HUES64 (cell line): Measurements from ENCODE around the gene KRT3.

Experiments used
- H3K27ac ChIP-seq: 2 replicates; pipeline ENCODE4 v1.7.0; 2013; ENCODE audit warnings: low read depth, low read length, inconsistent platforms
- H3K27me3 ChIP-seq: 2 replicates; pipeline ENCODE4 v1.6.1; 2013; ENCODE audit warnings: mild to moderate bottlenecking, low read length; ENCODE audit not compliant: insufficient read depth
- H3K36me3 ChIP-seq: 2 replicates; pipeline ENCODE4 v1.6.1; 2013; ENCODE audit warnings: mild to moderate bottlenecking, low read length; ENCODE audit not compliant: insufficient read depth
- H3K4me1 ChIP-seq: 2 replicates; pipeline ENCODE4 v1.6.1; 2013; ENCODE audit warnings: mild to moderate bottlenecking, low read length, moderate library complexity; ENCODE audit not compliant: insufficient read depth
- H3K4me3 ChIP-seq: 2 replicates; pipeline ENCODE4 v1.5.1; 2013; ENCODE audit warnings: mild to moderate bottlenecking, low read length, moderate library complexity
- H3K9ac ChIP-seq: 2 replicates; pipeline ENCODE4 v1.6.1; 2013; ENCODE audit warnings: mild to moderate bottlenecking, low read depth, low read length
- H3K9me3 ChIP-seq: 2 replicates; pipeline ENCODE4 v1.6.1; 2013; ENCODE audit warnings: low read depth, low read length; ENCODE audit not compliant: insufficient read depth
- WGBS: fragments of 150-250, 120-280 bp; methylation state at CpG from one replicate; pipeline ENCODE4 v1.1.7; 2013; ENCODE audit warnings: missing lambda C conversion rate; 5-methylcytosine and 5-hydroxymethylcytosine counted together

Gene KRT3

DNA sequence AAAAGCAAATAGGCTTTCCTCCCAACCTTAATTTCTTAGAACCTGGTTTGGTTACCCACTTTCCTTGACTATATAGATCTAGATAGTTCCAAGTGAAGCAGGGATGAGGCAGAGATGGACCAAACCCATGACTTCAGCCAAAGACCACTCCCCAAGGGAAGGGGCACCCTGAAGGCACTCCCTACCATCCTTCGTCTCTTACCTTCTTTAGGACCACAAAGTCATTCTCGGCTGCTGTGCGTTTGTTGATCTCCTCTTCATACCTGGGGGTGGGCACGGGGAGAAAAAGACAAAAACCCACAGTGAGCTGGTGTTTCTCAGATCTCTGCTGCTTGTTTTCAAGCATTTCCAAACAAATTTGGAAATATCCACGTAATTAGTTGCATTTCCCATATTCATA lies 14.6 kb upstream of the KRT3 start:
- Histone ChIP-seq H3K9ac (no peak overlapping the region), H3K27me3 (no peaks in the 10 kb centered on the region), H3K4me3 (no peak overlapping the region), H3K9me3 (no peaks in the 10 kb centered on the region), H3K36me3 (no peaks in the 10 kb centered on the region), H3K4me1 (no peaks in the 10 kb centered on the region), H3K27ac (no peak overlapping the region)
- 75% methylated on average over 5 of the region's 5 CpGs for WGBS

DNA sequence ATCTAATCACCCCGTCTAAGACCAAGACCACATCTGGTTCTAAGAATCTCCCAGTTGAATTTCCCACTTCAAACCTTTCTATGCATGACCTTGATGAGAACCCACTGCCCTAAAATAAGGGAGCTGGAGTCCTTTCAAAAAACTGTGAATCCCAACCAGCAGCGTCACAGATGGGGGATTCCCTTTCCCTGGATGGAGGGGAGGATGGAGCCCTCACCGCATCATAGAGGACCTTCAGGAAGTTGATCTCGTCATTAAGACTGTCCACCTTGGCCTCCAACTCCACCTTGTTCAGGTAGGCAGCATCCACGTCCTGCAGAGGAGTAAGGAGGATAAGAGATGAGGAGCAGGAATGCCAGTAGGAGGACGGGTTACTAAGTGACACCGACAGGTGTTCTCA lies 13.2 kb upstream of the KRT3 start:
- WGBS = 89% methylated on average over 7 of the region's 7 CpGs
- no peaks in the 10 kb centered on the region for H3K36me3 ChIP-seq
- no peak overlapping the region for H3K27ac ChIP-seq
- H3K4me3 ChIP-seq = no peak overlapping the region
- H3K9me3 ChIP-seq = no peaks in the 10 kb centered on the region
- no peaks in the 10 kb centered on the region for H3K27me3 ChIP-seq
- no peak overlapping the region for H3K9ac ChIP-seq
- peaks cover 4% of the 10 kb centered on the region for H3K4me1 ChIP-seq

DNA sequence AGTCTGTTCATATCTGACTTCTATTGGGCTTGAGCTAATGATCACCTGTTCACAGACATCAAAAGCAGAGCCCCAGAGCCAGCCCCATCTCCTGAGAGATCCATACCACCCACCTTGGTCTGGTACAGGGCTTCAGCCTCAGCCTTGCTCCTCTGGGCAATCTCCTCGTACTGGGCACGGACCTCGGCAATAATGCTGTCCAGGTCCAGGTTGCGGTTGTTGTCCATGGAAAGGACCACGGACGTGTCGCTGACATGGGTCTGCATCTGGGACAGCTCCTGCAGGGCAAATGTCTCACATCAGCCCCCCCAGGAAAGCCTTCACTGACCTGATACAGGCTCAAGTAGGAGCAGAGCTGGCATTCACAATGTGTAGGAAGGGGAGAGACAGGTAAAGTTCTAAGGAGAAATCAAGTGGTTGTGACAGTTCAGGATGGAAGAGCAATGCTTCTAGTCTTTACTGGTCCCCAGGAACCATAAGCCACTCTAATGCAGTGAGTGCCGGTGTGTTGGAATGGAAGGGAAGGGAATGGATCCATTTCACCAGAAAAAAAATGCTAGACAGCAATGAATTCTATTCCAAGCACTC lies 12.8 kb upstream of the KRT3 start:
- Histone ChIP-seq H3K4me1 (peaks cover 4% of the 10 kb centered on the region), H3K36me3 (no peaks in the 10 kb centered on the region), H3K4me3 (no peak overlapping the region), H3K27ac (no peak overlapping the region), H3K27me3 (no peaks in the 10 kb centered on the region), H3K9ac (no peak overlapping the region), H3K9me3 (no peaks in the 10 kb centered on the region)
- 92% methylated on average over 7 of the region's 8 CpGs for WGBS

DNA sequence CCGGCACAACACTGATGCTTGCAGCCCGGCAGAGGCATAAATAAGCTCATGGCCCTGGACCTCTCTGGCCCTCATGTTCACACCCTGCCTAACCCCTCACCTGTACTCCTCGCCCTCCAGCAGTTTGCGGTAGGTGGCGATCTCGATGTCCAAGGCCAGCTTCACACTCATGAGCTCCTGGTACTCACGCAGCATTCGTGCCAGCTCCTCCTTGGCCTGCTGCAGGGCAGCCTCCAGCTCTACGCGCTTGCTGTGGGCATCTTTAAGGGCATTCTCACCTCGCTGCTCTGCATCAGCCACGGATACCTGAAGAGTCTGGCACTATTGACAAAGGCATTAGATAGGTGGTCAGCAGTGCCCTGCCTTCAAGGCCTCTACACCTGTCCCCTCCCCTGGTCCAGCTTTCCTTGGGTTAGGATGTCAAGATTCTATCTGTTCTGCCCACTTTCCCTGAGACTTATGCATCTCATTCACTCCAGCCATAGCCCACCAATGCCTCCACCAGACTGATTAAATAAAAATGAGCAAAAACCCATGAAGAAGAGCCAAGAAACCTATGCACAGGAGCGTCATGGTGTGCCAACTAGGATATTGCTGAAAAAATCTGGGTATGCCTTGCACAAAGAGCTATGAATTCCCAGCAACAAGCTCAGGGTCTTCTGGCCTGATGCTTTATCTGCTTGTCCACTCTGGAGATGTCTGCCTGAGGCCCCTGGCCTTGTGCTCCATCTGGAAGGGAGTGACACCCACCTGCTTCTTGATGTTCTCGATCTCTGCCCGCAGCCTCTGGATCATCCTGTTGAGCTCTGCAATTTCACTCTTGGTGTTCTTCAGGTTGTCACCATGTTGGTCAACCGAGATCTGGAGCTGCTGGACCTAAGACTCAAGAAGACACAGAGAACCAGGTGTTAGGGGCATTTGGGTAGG lies 11.9 kb upstream of the KRT3 start:
- Histone ChIP-seq H3K27me3 (no peaks in the 10 kb centered on the region), H3K9me3 (no peaks in the 10 kb centered on the region), H3K4me3 (no peak overlapping the region), H3K27ac (no peak overlapping the region), H3K36me3 (no peaks in the 10 kb centered on the region), H3K4me1 (peaks cover 4% of the 10 kb centered on the region), H3K9ac (no peak overlapping the region)
- WGBS = 89% methylated on average over 16 of the region's 16 CpGs

DNA sequence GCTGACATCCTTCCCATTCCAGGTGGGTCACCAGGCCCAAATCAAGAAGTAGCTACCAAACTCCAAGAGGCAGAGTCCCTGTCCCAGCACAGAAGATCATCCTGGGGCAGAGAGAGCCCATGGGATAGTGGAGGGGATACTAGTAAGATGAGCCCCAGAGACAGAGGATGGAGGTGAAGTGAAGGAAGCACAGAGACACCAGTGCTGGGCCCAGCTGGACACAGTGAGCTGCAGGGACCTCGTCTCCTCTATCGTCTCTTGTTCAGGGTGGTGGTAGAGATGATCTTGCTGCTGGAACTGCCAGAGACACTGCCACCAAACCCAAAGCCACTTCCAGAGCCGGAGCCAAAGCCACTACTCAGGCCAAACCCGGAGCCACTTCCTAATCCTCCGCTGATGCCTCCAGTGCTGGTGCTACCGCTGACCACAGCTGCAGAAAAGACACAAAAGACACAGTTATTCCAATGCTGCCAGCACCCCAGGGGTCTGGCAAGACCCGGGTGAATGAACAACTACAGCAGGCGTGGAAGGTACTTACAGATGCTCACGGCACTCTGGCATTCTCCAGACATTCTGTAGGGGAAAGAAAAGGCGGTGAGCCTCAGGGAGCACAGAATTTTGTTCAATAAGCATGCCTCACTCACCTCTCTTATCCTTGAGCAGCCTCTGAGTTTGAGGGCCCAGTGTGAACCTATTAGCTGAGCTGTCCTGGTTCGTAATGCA lies 11.1 kb upstream of the KRT3 start:
- Histone ChIP-seq H3K4me1 (peaks cover 4% of the 10 kb centered on the region), H3K36me3 (no peaks in the 10 kb centered on the region), H3K4me3 (no peak overlapping the region), H3K9ac (no peak overlapping the region), H3K27me3 (no peaks in the 10 kb centered on the region), H3K27ac (no peak overlapping the region), H3K9me3 (no peaks in the 10 kb centered on the region)
- WGBS = 86% methylated on average over 11 of the region's 11 CpGs

DNA sequence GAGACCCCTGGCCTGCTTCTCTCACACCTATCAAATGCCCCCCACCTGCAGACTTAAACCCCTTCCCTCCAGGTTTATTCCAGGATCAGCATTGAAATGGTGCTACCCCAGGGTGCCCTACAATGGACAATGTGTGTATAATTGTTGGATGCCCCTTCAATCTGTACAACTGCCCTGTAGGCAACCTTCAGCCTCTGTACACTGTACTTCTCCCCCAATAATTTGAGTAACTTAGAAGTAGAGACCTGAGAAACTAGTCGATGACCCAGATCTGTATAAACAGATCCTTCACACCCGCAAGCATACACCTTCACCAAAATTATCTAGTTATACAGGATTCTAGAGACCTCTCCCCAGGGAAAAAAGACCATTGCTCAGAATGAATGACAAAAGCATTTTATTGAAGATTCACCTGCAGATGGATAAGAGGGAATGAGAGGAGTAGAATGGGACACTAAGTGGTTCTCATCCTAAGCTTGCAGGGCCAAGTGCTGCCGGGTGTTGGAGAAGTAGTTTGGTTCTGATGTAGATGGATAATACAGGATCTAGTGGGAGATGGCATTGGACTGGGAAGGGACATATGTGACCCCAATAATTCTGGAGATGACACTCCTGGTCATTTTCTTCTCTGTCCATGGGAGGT lies 10.4 kb upstream of the KRT3 start:
- no peak overlapping the region for H3K4me3 ChIP-seq
- H3K9me3 ChIP-seq = no peaks in the 10 kb centered on the region
- H3K9ac ChIP-seq = no peak overlapping the region
- 97% methylated on average over 3 of the region's 3 CpGs for WGBS
- no peaks in the 10 kb centered on the region for H3K36me3 ChIP-seq
- H3K27ac ChIP-seq = no peak overlapping the region
- no peaks in the 10 kb centered on the region for H3K27me3 ChIP-seq
- peaks cover 4% of the 10 kb centered on the region for H3K4me1 ChIP-seq

DNA sequence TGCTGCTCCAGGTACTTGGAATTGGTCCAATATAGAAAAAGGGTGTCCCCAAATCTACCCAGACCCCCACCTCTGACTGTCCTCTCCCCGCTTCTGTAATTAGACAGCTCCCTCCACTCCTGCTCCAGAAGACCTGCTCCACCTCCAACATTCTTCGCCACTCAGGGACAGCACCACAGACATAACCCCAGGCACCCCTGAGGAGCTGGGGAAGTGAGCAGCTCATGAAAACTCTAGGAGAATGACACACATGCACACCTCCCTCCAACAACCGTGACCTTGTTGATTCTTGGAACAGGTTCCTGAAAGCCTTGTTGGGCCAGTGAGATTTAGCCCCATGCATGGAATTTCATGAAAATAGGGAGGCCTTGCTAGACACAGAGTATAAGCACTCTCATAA lies 9.8 kb upstream of the KRT3 start:
- peaks cover 6% of the 10 kb centered on the region for H3K4me1 ChIP-seq
- WGBS = 92% methylated on average over 3 of the region's 3 CpGs

DNA sequence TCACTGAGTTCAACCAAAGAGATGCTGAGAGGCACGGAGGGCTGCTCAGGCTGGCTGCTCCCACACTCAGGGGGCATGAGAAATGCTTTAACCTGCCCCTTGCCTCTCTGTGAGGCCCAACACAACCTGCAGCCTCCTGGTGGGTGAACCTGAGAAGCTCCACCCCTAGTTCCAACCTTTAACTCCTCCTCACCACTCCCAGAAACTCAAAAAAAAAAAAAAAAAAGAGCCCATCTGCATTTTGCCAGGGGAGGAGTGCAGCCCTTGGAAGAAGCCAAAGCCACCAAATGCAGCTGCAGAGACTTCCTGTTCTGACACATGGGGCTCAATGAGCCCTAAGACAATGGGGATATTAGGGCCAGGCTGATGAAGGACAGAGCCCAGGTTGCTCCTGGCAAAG lies 9.1 kb upstream of the KRT3 start:
- H3K9ac ChIP-seq = no peak overlapping the region
- H3K36me3 ChIP-seq = no peaks in the 10 kb centered on the region
- 38% methylated on average over 1 of the region's 1 CpG for WGBS
- peaks cover 13% of the 10 kb centered on the region for H3K4me1 ChIP-seq
- no peak overlapping the region for H3K4me3 ChIP-seq
- H3K27me3 ChIP-seq = no peaks in the 10 kb centered on the region
- no peaks in the 10 kb centered on the region for H3K9me3 ChIP-seq
- no peak overlapping the region for H3K27ac ChIP-seq

More for the DNA sequence above, 9.8 kb upstream of the KRT3 start:
- Histone ChIP-seq H3K9ac (no peak overlapping the region), H3K9me3 (no peaks in the 10 kb centered on the region), H3K27me3 (no peaks in the 10 kb centered on the region), H3K27ac (no peak overlapping the region), H3K36me3 (no peaks in the 10 kb centered on the region), H3K4me3 (no peak overlapping the region)

DNA sequence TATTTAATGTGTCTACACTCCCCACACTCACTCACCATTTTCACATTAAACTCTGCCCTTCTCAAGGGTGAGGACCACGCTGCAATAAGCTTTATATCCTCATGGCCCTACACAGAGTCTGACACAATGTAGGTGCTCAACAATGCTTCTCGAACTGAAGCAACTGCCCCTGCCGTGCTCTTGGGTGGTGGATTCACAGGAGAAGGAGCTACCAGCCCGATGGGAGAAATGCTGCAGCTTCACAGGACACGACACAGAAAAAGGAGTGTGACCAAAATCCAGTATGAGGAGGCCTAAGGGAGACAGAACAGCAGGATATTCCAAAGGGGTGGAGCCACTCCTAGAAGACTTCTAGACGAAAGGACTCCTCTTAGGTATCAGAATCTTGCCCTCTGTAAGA lies 6.5 kb upstream of the KRT3 start:
- H3K9ac ChIP-seq = no peak overlapping the region
- no peaks in the 10 kb centered on the region for H3K27me3 ChIP-seq
- H3K4me1 ChIP-seq = peaks cover 18% of the 10 kb centered on the region
- H3K36me3 ChIP-seq = no peaks in the 10 kb centered on the region
- H3K9me3 ChIP-seq = no peaks in the 10 kb centered on the region
- 82% methylated on average over 6 of the region's 6 CpGs for WGBS
- H3K4me3 ChIP-seq = no peak overlapping the region
- no peak overlapping the region for H3K27ac ChIP-seq

DNA sequence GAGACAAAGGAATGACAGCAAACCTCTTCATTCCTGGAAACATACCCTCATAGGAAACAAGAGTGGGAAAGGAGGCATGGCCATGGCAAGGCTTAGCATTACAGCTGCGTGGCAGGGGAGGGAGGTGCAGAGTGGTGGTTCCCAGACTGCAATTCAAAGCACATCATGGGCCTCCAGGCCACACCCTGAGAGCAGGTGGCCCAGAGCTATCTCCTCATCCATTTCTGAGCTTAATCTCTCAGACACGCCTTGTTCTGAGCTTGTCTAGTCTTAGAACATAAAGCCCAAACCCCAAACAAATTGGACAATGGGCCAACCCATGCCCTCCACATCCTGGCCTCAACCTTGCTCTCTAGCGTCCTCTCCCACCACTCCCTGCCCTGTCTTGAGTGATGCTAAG lies 5.9 kb upstream of the KRT3 start:
- Histone ChIP-seq H3K9ac (no peak overlapping the region), H3K27me3 (no peaks in the 10 kb centered on the region), H3K4me1 (peaks cover 18% of the 10 kb centered on the region), H3K4me3 (no peak overlapping the region), H3K9me3 (no peaks in the 10 kb centered on the region), H3K27ac (no peak overlapping the region), H3K36me3 (no peaks in the 10 kb centered on the region)
- WGBS = 82% methylated on average over 3 of the region's 3 CpGs
